Keratinocyte (primary cell): ENCODE data around the gene TMEM135. TPM values are rescaled to one million over a fixed set of nuclear protein-coding genes. Genes with fewer than 3 reads are reported as not detected.

ENCODE experiments used
- DNase-seq: peaks from one replicate; pipeline ENCODE4 v3.0.0-alpha.2; 2011; ENCODE audit warnings: low read depth, missing footprints, low spot score
- FAIRE-seq: peaks from 2 replicates; lab custom pipeline; 2011; peaks lifted over from hg19 to GRCh38; lab: Jason Lieb, UNC
- H2AFZ ChIP-seq: 2 replicates; pipeline ENCODE4 v1.6.0; 2012; ENCODE audit warnings: low read length, control low read depth, inconsistent platforms; ENCODE audit not compliant: control insufficient read depth
- H3K27ac ChIP-seq: 2 replicates; pipeline ENCODE4 v1.5.1; 2011; ENCODE audit warnings: low read length; ENCODE audit not compliant: control insufficient read depth, insufficient read depth
- H3K27me3 ChIP-seq: 3 replicates; pipeline ENCODE4 v1.6.0; 2011; ENCODE audit warnings: low read length; ENCODE audit not compliant: control insufficient read depth, insufficient read depth; ENCODE audit errors: extremely low read depth
- H3K36me3 ChIP-seq, 2 experiments: 2 replicates in 1 of 2; 3 replicates in 1 of 2; pipeline ENCODE4 v1.5.1; 2011; ENCODE audit warnings: low read length in 2 of 2, mild to moderate bottlenecking in 1 of 2; ENCODE audit not compliant: control insufficient read depth in 2 of 2, insufficient read depth in 2 of 2; ENCODE audit errors: extremely low read depth in 1 of 2
- H3K4me1 ChIP-seq: 3 replicates; pipeline ENCODE4 v1.5.1; 2011; ENCODE audit warnings: low read length; ENCODE audit not compliant: control insufficient read depth, insufficient read depth; ENCODE audit errors: extremely low read depth
- H3K4me2 ChIP-seq: 3 replicates; pipeline ENCODE4 v1.6.0; 2011; ENCODE audit warnings: low read depth, low read length; ENCODE audit not compliant: control insufficient read depth, insufficient read depth; ENCODE audit errors: extremely low read depth
- H3K4me3 ChIP-seq, 3 experiments: fragments of 200-600 bp in 1 of 3; sonication (generic) in 1 of 3; 2 replicates in 2 of 3; 3 replicates in 1 of 3; pipeline ENCODE4 v1.5.1; 2011 to 2016; ENCODE audit warnings: low read length in 3 of 3, mild to moderate bottlenecking in 3 of 3, control low read depth in 2 of 3, inconsistent platforms in 1 of 3, low read depth in 1 of 3, mixed read lengths in 1 of 3, mixed run types in 1 of 3, moderate library complexity in 1 of 3; ENCODE audit not compliant: control insufficient read depth in 2 of 3, insufficient read depth in 2 of 3; ENCODE audit errors: extremely low read depth in 1 of 3
- H3K79me2 ChIP-seq: 2 replicates; pipeline ENCODE4 v1.6.0; 2012; ENCODE audit warnings: low read length; ENCODE audit not compliant: control insufficient read depth, insufficient read depth
- H3K9ac ChIP-seq: 3 replicates; pipeline ENCODE4 v1.6.0; 2011; ENCODE audit warnings: low read length; ENCODE audit not compliant: control insufficient read depth, insufficient read depth; ENCODE audit errors: extremely low read depth
- H3K9me1 ChIP-seq: 3 replicates; pipeline ENCODE4 v1.6.0; 2011; ENCODE audit warnings: low read length; ENCODE audit not compliant: control insufficient read depth, insufficient read depth; ENCODE audit errors: extremely low read depth
- H3K9me3 ChIP-seq: 2 replicates; pipeline ENCODE4 v1.5.1; 2012; ENCODE audit warnings: low read depth, low read length; ENCODE audit not compliant: control insufficient read depth
- H4K20me1 ChIP-seq: 3 replicates; pipeline ENCODE4 v1.6.0; 2011; ENCODE audit warnings: low read length; ENCODE audit not compliant: control insufficient read depth, insufficient read depth; ENCODE audit errors: extremely low read depth
- CTCF ChIP-seq, 3 experiments: IDR thresholded peaks in 1 of 3; conservative IDR thresholded peaks in 1 of 3; optimal IDR thresholded peaks in 1 of 3; 2 replicates in 2 of 3; 3 replicates in 1 of 3; pipeline versions ENCODE3 to v1.5.1; 2011; ENCODE audit warnings: low read length in 3 of 3, mild to moderate bottlenecking in 3 of 3, moderate library complexity in 2 of 3, control low read depth in 1 of 3, inconsistent platforms in 1 of 3; ENCODE audit not compliant: insufficient read depth in 2 of 3; ENCODE audit errors: extremely low read depth in 1 of 3
- EZH2 ChIP-seq: IDR thresholded peaks from one replicate; pipeline ENCODE4 v1.6.1; 2012; ENCODE audit warnings: inconsistent platforms, mild to moderate bottlenecking, low read length, moderate library complexity
- dilution Hi-C: fragments of 300-500 bp; cut with MboI; formaldehyde crosslinking; loops from one replicate; pipeline ENCODE4 v1.7.0; 2020; ENCODE audit warnings: low sequenced_read_pairs; ENCODE audit not compliant: extremely low pct_ligation_motif_present
- polyA plus RNA-seq, 5 experiments: library from polyadenylated mRNA; depleted of rRNA in 3 of 5; stranded (reverse) in 3 of 5; stranded (forward) in 1 of 5; unstranded in 1 of 5; fragments of >200 nt; gene quantifications; 1 replicate in 1 of 5; 2 replicates in 3 of 5; 3 replicates in 1 of 5; pipeline versions ENCODE4 v1.2.1 to v1.2.3, GENCODE V29; 2011 to 2012; ENCODE audit warnings: missing spikeins in 2 of 5, low read depth in 1 of 5, low replicate concordance in 1 of 5

TMEM135 gene
- polyA plus RNA-seq, 1 donor (not counting 4 experiments of a cell fraction or from before 2014, with no cell fraction given) = 15.0 TPM

GRCh38 chr11:87239531-87239930, 201.8 kb downstream of the TMEM135 start:
- no peaks in the 10 kb centered on the region for H3K9me1 ChIP-seq
- no peaks in the 10 kb centered on the region for H3K36me3 ChIP-seq
- H3K27ac ChIP-seq = no peak overlapping the region
- no peaks in the 10 kb centered on the region for H3K4me1 ChIP-seq
- no peaks in the 10 kb centered on the region for H4K20me1 ChIP-seq
- DNase-seq (no peak), FAIRE-seq (no peak)
- no peaks in the 10 kb centered on the region for H3K9me3 ChIP-seq
- no peak overlapping the region for H3K9ac ChIP-seq
- no peak overlapping the region for H3K4me2 ChIP-seq
- H2AFZ ChIP-seq = no peak overlapping the region
- no peak overlapping the region for H3K4me3 ChIP-seq
- dilution Hi-C loops = no loop called here
- no peaks in the 10 kb centered on the region for H3K27me3 ChIP-seq
- TF ChIP-seq EZH2 (no peak), CTCF (optimal IDR thresholded peaks at IDR 0.05 in 1 of 3, IDR thresholded peaks at IDR 0.05 in 1 of 3, conservative IDR thresholded peaks at IDR 0.05 in 1 of 3; ENCODE audit: extremely low read depth in 1 of 3, insufficient read depth in 2 of 3, low read length in 3 of 3) (no peak)
- no peaks in the 10 kb centered on the region for H3K79me2 ChIP-seq

GRCh38 chr11:87251560-87251959, 213.8 kb downstream of the TMEM135 start:
- Histone ChIP-seq H3K9ac (no peak overlapping the region), H3K4me3 (no peak overlapping the region), H4K20me1 (no peaks in the 10 kb centered on the region), H3K27ac (no peak overlapping the region), H3K79me2 (no peaks in the 10 kb centered on the region), H3K9me3 (no peaks in the 10 kb centered on the region), H3K4me1 (no peaks in the 10 kb centered on the region), H3K36me3 (no peaks in the 10 kb centered on the region), H3K9me1 (no peaks in the 10 kb centered on the region), H3K4me2 (no peak overlapping the region), H3K27me3 (no peaks in the 10 kb centered on the region), H2AFZ (no peak overlapping the region)
- FAIRE-seq (no peak), DNase-seq (no peak)
- dilution Hi-C loops = no loop called here
- no peak for TF ChIP-seq EZH2
- no peak for TF ChIP-seq CTCF (optimal IDR thresholded peaks at IDR 0.05 in 1 of 3, IDR thresholded peaks at IDR 0.05 in 1 of 3, conservative IDR thresholded peaks at IDR 0.05 in 1 of 3; ENCODE audit: extremely low read depth in 1 of 3, insufficient read depth in 2 of 3, low read length in 3 of 3)
